ENCODE results near the gene PTTG1IP. TPM values are rescaled to one million over a fixed set of nuclear protein-coding genes. Genes with fewer than 3 reads are reported as not detected.

PTTG1IP gene
- total and polyA plus RNA-seq, 2 donors (not counting 1 experiment from before 2014, with no cell fraction given), result 30.7 to 58.6 TPM

DNA sequence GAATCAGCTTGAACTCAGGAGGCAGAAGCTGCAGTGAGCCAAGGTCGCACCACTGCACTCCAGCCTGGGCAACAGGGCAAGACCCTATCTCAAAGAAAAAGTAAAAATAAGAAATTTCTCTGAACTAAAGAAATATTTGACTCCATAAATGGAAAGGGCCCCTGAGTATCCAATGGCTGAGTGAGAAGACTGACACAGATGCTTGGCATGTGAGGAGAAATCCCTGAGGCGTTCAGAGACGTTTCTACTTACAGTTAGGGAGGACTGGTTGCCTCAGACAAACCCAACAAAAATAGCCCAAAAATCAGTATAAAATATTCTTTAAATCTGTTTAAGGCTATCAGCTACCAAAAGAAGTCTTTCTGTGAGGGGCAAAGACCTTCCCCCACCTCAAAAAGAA, 52.6 kb downstream of the PTTG1IP start:
- Mint-ChIP-seq H3K4me3 (no peak overlapping the region), H3K9me3 (ENCODE audit: insufficient read depth) (peaks cover 6% of the 10 kb centered on the region), H3K27ac (no peak overlapping the region), H3K27me3 (no peaks in the 10 kb centered on the region), H3K4me1 (peaks cover 6% of the 10 kb centered on the region)
- intact Hi-C loops (cut with micrococcal nuclease), result no loop called here
- no peak overlapping the region for H3K4me3 ChIP-seq (ENCODE audit: control extremely low read depth in 1 of 5, extremely low read depth in 1 of 5, insufficient read depth in 1 of 5, low read depth in 2 of 5, low read length in 4 of 5)
- no peaks in the 10 kb centered on the region for H3K27me3 ChIP-seq (replicated peaks in 1 of 4; ENCODE audit: control extremely low read depth in 1 of 4, control insufficient read depth in 3 of 4, insufficient read depth in 4 of 4, low read length in 3 of 4)
- no peaks in the 10 kb centered on the region for H3K36me3 ChIP-seq (replicated peaks in 1 of 2; ENCODE audit: control extremely low read depth in 1 of 2, control insufficient read depth in 1 of 2, extremely low read depth in 1 of 2, insufficient read depth in 2 of 2, low read length in 1 of 2)
- H2AFZ ChIP-seq (ENCODE audit: insufficient read depth, low read depth, low read length, poor library complexity, severe bottlenecking), result no peak overlapping the region
- H3K9me3 ChIP-seq (ENCODE audit: control extremely low read depth in 1 of 3, control insufficient read depth in 2 of 3, insufficient read depth in 1 of 3, low read length in 2 of 3), result peaks cover 3 to 24% (median 11%) of the 10 kb centered on the region in 3 donors
- WGBS (ENCODE audit: insufficient coverage), result no CpG with 5 or more reads among the region's 3 CpGs
- DNase-seq, result no peak
- POLR2A ChIA-PET, result no interaction called here
- H3K4me1 ChIP-seq (ENCODE audit: control insufficient read depth in 2 of 2, insufficient read depth in 2 of 2, low read length in 2 of 2), result peaks cover 5 to 16% of the 10 kb centered on the region in 2 donors
- peaks cover 14% of the 10 kb centered on the region for H4K20me1 ChIP-seq (ENCODE audit: control insufficient read depth, insufficient read depth, low read length, poor library complexity, severe bottlenecking)
- CTCF ChIA-PET, result no interaction called here
- H3K27ac ChIP-seq (ENCODE audit: low read length in 2 of 2), result no peak overlapping the region
- H3K4me2 ChIP-seq (replicated peaks; ENCODE audit: low read depth, low read length, poor library complexity, severe bottlenecking), result no peak overlapping the region
- no peak for ATAC-seq (ENCODE audit: low read depth)
- peaks cover 15% of the 10 kb centered on the region for H3K79me2 ChIP-seq (ENCODE audit: control insufficient read depth, insufficient read depth, low read length)
- H3K9ac ChIP-seq (ENCODE audit: low read length), result no peak overlapping the region
- no peak for TF ChIP-seq EZH2 (IDR thresholded peaks at IDR 0.05; ENCODE audit: borderline replicate concordance, insufficient read depth, low read depth, low read length, poor library complexity, severe bottlenecking)
- TF ChIP-seq, protein P1, sequence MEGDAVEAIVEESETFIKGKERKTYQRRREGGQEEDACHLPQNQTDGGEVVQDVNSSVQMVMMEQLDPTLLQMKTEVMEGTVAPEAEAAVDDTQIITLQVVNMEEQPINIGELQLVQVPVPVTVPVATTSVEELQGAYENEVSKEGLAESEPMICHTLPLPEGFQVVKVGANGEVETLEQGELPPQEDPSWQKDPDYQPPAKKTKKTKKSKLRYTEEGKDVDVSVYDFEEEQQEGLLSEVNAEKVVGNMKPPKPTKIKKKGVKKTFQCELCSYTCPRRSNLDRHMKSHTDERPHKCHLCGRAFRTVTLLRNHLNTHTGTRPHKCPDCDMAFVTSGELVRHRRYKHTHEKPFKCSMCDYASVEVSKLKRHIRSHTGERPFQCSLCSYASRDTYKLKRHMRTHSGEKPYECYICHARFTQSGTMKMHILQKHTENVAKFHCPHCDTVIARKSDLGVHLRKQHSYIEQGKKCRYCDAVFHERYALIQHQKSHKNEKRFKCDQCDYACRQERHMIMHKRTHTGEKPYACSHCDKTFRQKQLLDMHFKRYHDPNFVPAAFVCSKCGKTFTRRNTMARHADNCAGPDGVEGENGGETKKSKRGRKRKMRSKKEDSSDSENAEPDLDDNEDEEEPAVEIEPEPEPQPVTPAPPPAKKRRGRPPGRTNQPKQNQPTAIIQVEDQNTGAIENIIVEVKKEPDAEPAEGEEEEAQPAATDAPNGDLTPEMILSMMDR (IDR thresholded peaks at IDR 0.05), result no peak

DNA sequence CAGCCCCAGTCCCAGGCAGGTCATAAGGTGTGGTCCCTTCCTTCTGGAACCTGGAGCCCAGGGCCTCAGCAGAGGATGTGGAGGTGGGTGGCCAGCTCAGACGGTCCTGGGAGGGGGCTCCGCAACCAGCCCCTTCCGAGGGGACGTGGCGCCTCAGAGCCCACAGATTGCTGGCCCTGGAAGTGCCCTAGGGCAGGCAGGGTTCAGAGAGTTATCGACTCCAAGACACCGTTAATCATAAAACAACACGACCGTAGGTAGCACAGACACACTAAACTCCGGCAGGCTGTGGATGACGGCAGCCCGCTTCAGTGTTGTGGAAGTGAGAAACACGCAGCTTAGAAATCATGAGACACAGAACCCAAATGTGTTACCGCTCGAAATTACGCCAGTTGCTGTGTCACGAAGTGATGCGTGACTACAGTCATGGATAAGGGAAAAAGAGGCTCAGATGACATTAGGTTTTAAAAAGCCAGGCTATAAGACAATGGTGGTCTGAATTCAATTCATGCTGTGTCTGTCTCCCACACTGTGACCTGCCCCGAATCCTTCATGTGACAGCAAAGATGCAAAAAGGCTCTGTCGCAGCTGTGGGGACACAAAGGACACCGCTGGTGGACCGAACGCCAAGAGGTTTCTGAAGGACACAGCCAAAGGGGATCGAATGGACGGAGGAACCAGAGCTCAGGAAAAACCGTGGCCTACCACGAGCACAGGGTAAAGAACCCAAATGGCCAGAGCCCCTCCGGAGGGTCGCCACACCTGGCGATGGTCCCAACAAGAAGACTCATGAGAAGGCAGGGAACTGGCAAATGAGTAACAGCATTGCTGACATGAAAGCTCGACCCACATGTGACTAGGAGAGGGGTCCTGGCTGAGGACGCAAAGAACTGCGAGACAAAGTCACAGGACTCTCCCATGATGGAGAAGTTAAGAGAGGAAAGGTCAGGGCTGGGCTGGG, 53.9 kb downstream of the PTTG1IP start:
- H3K9me3 ChIP-seq (ENCODE audit: control extremely low read depth in 1 of 3, control insufficient read depth in 2 of 3, insufficient read depth in 1 of 3, low read length in 2 of 3), result peaks cover 3 to 24% (median 11%) of the 10 kb centered on the region in 3 donors
- no peak overlapping the region for H2AFZ ChIP-seq (ENCODE audit: insufficient read depth, low read depth, low read length, poor library complexity, severe bottlenecking)
- ChIA-PET POLR2A (no interaction called here), CTCF (interaction anchor here (0.5 kb wide), 1 partner anchor 111 kb away, joined by 6 read pairs; no protein-coding TSS in a partner anchor)
- DNase-seq (no peak), ATAC-seq (ENCODE audit: low read depth) (no peak)
- intact Hi-C loops (cut with micrococcal nuclease), result loop anchor here (5.0 to 10.0 kb wide), 3 partner anchors 113 to 1845 kb away; partner anchors contain the start of genes ADARB1 and PKNOX1
- Mint-ChIP-seq H3K4me1 (peaks cover 8% of the 10 kb centered on the region), H3K9me3 (ENCODE audit: insufficient read depth) (peaks cover 6% of the 10 kb centered on the region), H3K27me3 (no peaks in the 10 kb centered on the region), H3K4me3 (peak overlapping the region; percentile 74), H3K27ac (peak overlapping the region; percentile 84)
- H3K4me2 ChIP-seq (replicated peaks; ENCODE audit: low read depth, low read length, poor library complexity, severe bottlenecking), result no peak overlapping the region
- H3K36me3 ChIP-seq (replicated peaks in 1 of 2; ENCODE audit: control extremely low read depth in 1 of 2, control insufficient read depth in 1 of 2, extremely low read depth in 1 of 2, insufficient read depth in 2 of 2, low read length in 1 of 2), result no peaks in the 10 kb centered on the region
- H3K4me3 ChIP-seq (ENCODE audit: control extremely low read depth in 1 of 5, extremely low read depth in 1 of 5, insufficient read depth in 1 of 5, low read depth in 2 of 5, low read length in 4 of 5), result no peak overlapping the region
- no peak overlapping the region for H3K9ac ChIP-seq (ENCODE audit: low read length)
- 98% methylated on average over 33 of the region's 33 CpGs for WGBS (ENCODE audit: insufficient coverage)
- peaks cover 5 to 16% of the 10 kb centered on the region in 2 donors for H3K4me1 ChIP-seq (ENCODE audit: control insufficient read depth in 2 of 2, insufficient read depth in 2 of 2, low read length in 2 of 2)
- TF ChIP-seq, protein P1 (IDR thresholded peaks at IDR 0.05), result no peak
- TF ChIP-seq EZH2 (IDR thresholded peaks at IDR 0.05; ENCODE audit: borderline replicate concordance, insufficient read depth, low read depth, low read length, poor library complexity, severe bottlenecking), result no peak
- no peaks in the 10 kb centered on the region for H3K27me3 ChIP-seq (replicated peaks in 1 of 4; ENCODE audit: control extremely low read depth in 1 of 4, control insufficient read depth in 3 of 4, insufficient read depth in 4 of 4, low read length in 3 of 4)
- peaks cover 24% of the 10 kb centered on the region for H3K79me2 ChIP-seq (ENCODE audit: control insufficient read depth, insufficient read depth, low read length)
- peaks cover 27% of the 10 kb centered on the region for H4K20me1 ChIP-seq (ENCODE audit: control insufficient read depth, insufficient read depth, low read length, poor library complexity, severe bottlenecking)
- no peak overlapping the region for H3K27ac ChIP-seq (ENCODE audit: low read length in 2 of 2)
